A549 (cell line): Measurements from ENCODE around the gene UNCX.

Experiments used
- CEBPB ChIP-seq, 2 experiments: fragments of >200 bp in 1 of 2; sonication (Bioruptor Twin) in 1 of 2; formaldehyde crosslinking in 1 of 2; IDR thresholded peaks; 2 replicates each; pipeline ENCODE4 v1.6.1; 2012 to 2016
- CTCF ChIP-seq: fragments of >200 bp; sonication (Bioruptor Twin); formaldehyde crosslinking; IDR thresholded peaks from 3 replicates; pipeline ENCODE4 v1.5.1; 2016
- EHF ChIP-seq: fragments of 250-450 bp; sonication (Bioruptor Pico); IDR thresholded peaks from 2 replicates; pipeline ENCODE4 v1.5.0; 2020; ENCODE audit warnings: mild to moderate bottlenecking
- ELK1 ChIP-seq: fragments of 150-350 bp; IDR thresholded peaks from 2 replicates; pipeline ENCODE4 v1.6.1; 2014; ENCODE audit warnings: low read depth, mild to moderate bottlenecking, low read length
- EP300 ChIP-seq, 2 experiments: fragments of >200 bp; sonication (Bioruptor Twin); formaldehyde crosslinking; IDR thresholded peaks; 2 replicates in 1 of 2; 3 replicates in 1 of 2; pipeline ENCODE4 v1.6.1; 2016 to 2017
- GATA3 ChIP-seq: IDR thresholded peaks from 2 replicates; pipeline ENCODE4 v1.6.1; 2012; ENCODE audit warnings: borderline replicate concordance
- HDAC2 ChIP-seq: fragments of 200-600 bp; sonication (generic); IDR thresholded peaks from 2 replicates; pipeline ENCODE4 v1.6.1; 2016
- JUN ChIP-seq, 2 experiments: fragments of >200 bp; sonication (Bioruptor Twin); formaldehyde crosslinking; IDR thresholded peaks; 2 replicates in 1 of 2; 3 replicates in 1 of 2; pipeline ENCODE4 v1.6.1; 2016 to 2017
- MAX ChIP-seq: IDR thresholded peaks from 2 replicates; pipeline ENCODE4 v1.6.1; 2012
- MYC ChIP-seq: IDR thresholded peaks from 2 replicates; pipeline ENCODE4 v1.6.1; 2012; ENCODE audit warnings: mild to moderate bottlenecking, inconsistent platforms, low read length, improper control_type of control experiment, borderline replicate concordance
- NFE2L2 ChIP-seq: fragments of 150-350 bp; conservative IDR thresholded peaks from 2 replicates; pipeline ENCODE4 v1.6.1; 2014; ENCODE audit warnings: low read length
- RAD21 ChIP-seq, 2 experiments: fragments of >200 bp in 1 of 2; sonication (Bioruptor Twin) in 1 of 2; formaldehyde crosslinking in 1 of 2; IDR thresholded peaks in 1 of 2; conservative IDR thresholded peaks in 1 of 2; 2 replicates in 1 of 2; 3 replicates in 1 of 2; pipeline ENCODE4 v1.6.1; 2012 to 2018; ENCODE audit warnings: inconsistent platforms in 1 of 2
- REST ChIP-seq: fragments of 200-600 bp; sonication (generic); IDR thresholded peaks from 2 replicates; pipeline ENCODE4 v1.6.1; 2016; ENCODE audit warnings: antibody characterized with exemption, mild to moderate bottlenecking, moderate library complexity
- RFX5 ChIP-seq: fragments of 450-650 bp; IDR thresholded peaks from 2 replicates; pipeline ENCODE4 v1.7.1; 2014; ENCODE audit warnings: antibody characterized with exemption, mild to moderate bottlenecking, moderate library complexity

- TF ChIP-seq RAD21 (conservative IDR thresholded peaks at IDR 0.05 in 1 of 2, IDR thresholded peaks at IDR 0.05 in 1 of 2) (no peak), MYC (no peak), HDAC2 (no peak), CTCF (no peak), JUN (IDR thresholded peaks at IDR 0.05) (no peak), GATA3 (no peak), NFE2L2 (no peak), MAX (no peak), EP300 (IDR thresholded peaks at IDR 0.05) (no peak), REST (no peak), CEBPB (IDR thresholded peaks at IDR 0.05) (no peak), RFX5 (no peak), EHF (CRISPR knock-in tag) (no peak), ELK1 (no peak)
Observed at GRCh38 chr7:1239803-1240516, 7.3 kb downstream of the UNCX start.
